Muscle layer of colon (tissue), 2 donors: ENCODE results near the gene RSPH1.

ENCODE experiments used
- H3K27ac ChIP-seq: one replicate; pipeline ENCODE4 v1.7.0; 2013; ENCODE audit warnings: low read depth, mild to moderate bottlenecking, low read length, moderate library complexity
- H3K27me3 ChIP-seq, 2 donors: one replicate each; pipeline ENCODE4 v1.7.0; 2013; ENCODE audit warnings: low read length in 2 of 2, mild to moderate bottlenecking in 2 of 2; ENCODE audit not compliant: insufficient read depth in 2 of 2, control insufficient read depth in 1 of 2
- H3K36me3 ChIP-seq: one replicate; pipeline ENCODE4 v1.7.0; 2013; ENCODE audit warnings: mild to moderate bottlenecking, low read length; ENCODE audit not compliant: insufficient read depth
- H3K4me1 ChIP-seq: one replicate; pipeline ENCODE4 v1.7.0; 2013; ENCODE audit warnings: mild to moderate bottlenecking, low read length; ENCODE audit not compliant: insufficient read depth
- H3K4me3 ChIP-seq, 2 donors: one replicate each; pipeline ENCODE4 v1.7.0; 2013; ENCODE audit warnings: low read length in 2 of 2, low read depth in 1 of 2, mild to moderate bottlenecking in 1 of 2, moderate library complexity in 1 of 2
- H3K9ac ChIP-seq: one replicate; pipeline ENCODE4 v1.7.0; 2013; ENCODE audit warnings: low read length
- H3K9me3 ChIP-seq: one replicate; pipeline ENCODE4 v1.7.0; 2013; ENCODE audit warnings: mild to moderate bottlenecking, low read length
- donor health status: abdominal sarcoma.
- donor health status: Adenocarcinoma of cecum.

RSPH1 gene

GRCh38 chr21:42438316-42439205, 57.5 kb downstream of the RSPH1 start:
- Histone ChIP-seq H3K4me1 (no peaks in the 10 kb centered on the region), H3K27me3 (peaks cover 0 to 12% of the 10 kb centered on the region in 2 donors), H3K9ac (no peak overlapping the region), H3K27ac (no peak overlapping the region), H3K4me3 (no peak overlapping the region), H3K9me3 (no peaks in the 10 kb centered on the region), H3K36me3 (no peaks in the 10 kb centered on the region)

- Histone ChIP-seq H3K9ac (no peak overlapping the region), H3K36me3 (no peaks in the 10 kb centered on the region), H3K4me3 (no peak overlapping the region), H3K27ac (no peak overlapping the region), H3K4me1 (no peaks in the 10 kb centered on the region), H3K9me3 (peaks cover 1% of the 10 kb centered on the region), H3K27me3 (peaks cover 0 to 12% of the 10 kb centered on the region in 2 donors)
These were observed 58.2 kb downstream of the RSPH1 start for GRCh38 chr21:42437786-42438185.

GRCh38 chr21:42436914-42437313, 59.1 kb downstream of the RSPH1 start:
- no peak overlapping the region for H3K27ac ChIP-seq
- H3K4me3 ChIP-seq: no peak overlapping the region
- H3K4me1 ChIP-seq: no peaks in the 10 kb centered on the region
- H3K9me3 ChIP-seq: peaks cover 10% of the 10 kb centered on the region
- H3K36me3 ChIP-seq: no peaks in the 10 kb centered on the region
- H3K27me3 ChIP-seq: peaks cover 0 to 12% of the 10 kb centered on the region in 2 donors
- no peak overlapping the region for H3K9ac ChIP-seq

- Histone ChIP-seq H3K27me3 (peaks cover 0 to 12% of the 10 kb centered on the region in 2 donors), H3K36me3 (no peaks in the 10 kb centered on the region), H3K4me1 (no peaks in the 10 kb centered on the region), H3K9me3 (peaks cover 10% of the 10 kb centered on the region), H3K4me3 (no peak overlapping the region), H3K9ac (no peak overlapping the region), H3K27ac (no peak overlapping the region)
These were observed 60.2 kb downstream of the RSPH1 start for GRCh38 chr21:42435833-42436232.

- no peak overlapping the region for H3K27ac ChIP-seq
- no peaks in the 10 kb centered on the region for H3K36me3 ChIP-seq
- no peak overlapping the region for H3K9ac ChIP-seq
- H3K27me3 ChIP-seq: peaks cover 0 to 12% of the 10 kb centered on the region in 2 donors
- no peaks in the 10 kb centered on the region for H3K4me1 ChIP-seq
- peaks cover 10% of the 10 kb centered on the region for H3K9me3 ChIP-seq
- H3K4me3 ChIP-seq: no peak overlapping the region
These were observed 60.6 kb downstream of the RSPH1 start for GRCh38 chr21:42435401-42435800.

- Histone ChIP-seq H3K36me3 (no peaks in the 10 kb centered on the region), H3K9me3 (peaks cover 10% of the 10 kb centered on the region), H3K9ac (no peak overlapping the region), H3K27ac (no peak overlapping the region), H3K27me3 (peaks cover 0 to 12% of the 10 kb centered on the region in 2 donors), H3K4me3 (no peak overlapping the region), H3K4me1 (no peaks in the 10 kb centered on the region)
These were observed 61.1 kb downstream of the RSPH1 start for GRCh38 chr21:42434884-42435283.

- no peak overlapping the region for H3K4me3 ChIP-seq
- no peak overlapping the region for H3K9ac ChIP-seq
- H3K4me1 ChIP-seq: no peaks in the 10 kb centered on the region
- H3K36me3 ChIP-seq: no peaks in the 10 kb centered on the region
- no peak overlapping the region for H3K27ac ChIP-seq
- peaks cover 0 to 11% of the 10 kb centered on the region in 2 donors for H3K27me3 ChIP-seq
- H3K9me3 ChIP-seq: peaks cover 10% of the 10 kb centered on the region
These were observed 62.0 kb downstream of the RSPH1 start for GRCh38 chr21:42433946-42434551.

GRCh38 chr21:42432695-42433094, 63.3 kb downstream of the RSPH1 start:
- Histone ChIP-seq H3K27me3 (peaks cover 0 to 4% of the 10 kb centered on the region in 2 donors), H3K4me3 (no peak overlapping the region), H3K9me3 (peaks cover 10% of the 10 kb centered on the region), H3K4me1 (no peaks in the 10 kb centered on the region), H3K27ac (no peak overlapping the region), H3K9ac (no peak overlapping the region), H3K36me3 (no peaks in the 10 kb centered on the region)

GRCh38 chr21:42431196-42431595, 64.8 kb downstream of the RSPH1 start:
- Histone ChIP-seq H3K4me1 (no peaks in the 10 kb centered on the region), H3K9me3 (peaks cover 10% of the 10 kb centered on the region), H3K36me3 (no peaks in the 10 kb centered on the region), H3K27ac (no peak overlapping the region), H3K27me3 (no peaks in the 10 kb centered on the region), H3K4me3 (no peak overlapping the region), H3K9ac (no peak overlapping the region)

GRCh38 chr21:42430521-42430920, 65.5 kb downstream of the RSPH1 start:
- H3K9ac ChIP-seq: no peak overlapping the region
- H3K36me3 ChIP-seq: no peaks in the 10 kb centered on the region
- peaks cover 10% of the 10 kb centered on the region for H3K9me3 ChIP-seq
- no peak overlapping the region for H3K27ac ChIP-seq
- no peaks in the 10 kb centered on the region for H3K4me1 ChIP-seq
- H3K27me3 ChIP-seq: peaks cover 0 to 3% of the 10 kb centered on the region in 2 donors
- no peak overlapping the region for H3K4me3 ChIP-seq

- Histone ChIP-seq H3K9me3 (peaks cover 10% of the 10 kb centered on the region), H3K9ac (no peak overlapping the region), H3K27ac (no peak overlapping the region), H3K36me3 (no peaks in the 10 kb centered on the region), H3K27me3 (peaks cover 0 to 6% of the 10 kb centered on the region in 2 donors), H3K4me1 (no peaks in the 10 kb centered on the region), H3K4me3 (no peak overlapping the region)
These were observed 66.2 kb downstream of the RSPH1 start for GRCh38 chr21:42429856-42430255.
